HG02884 (cell line): Measurements from ENCODE around the gene ZNF436.
"Not testable (repeated sequence)": the region's sequence is repeated elsewhere in the genome, so short reads cannot be mapped to it uniquely, and the experiment has no call there.

Experiments used
- ATAC-seq: cut with Tn5 transposase; IDR thresholded peaks from one replicate; pipeline ENCODE4 v1.9.1; 2021; ENCODE audit warnings: mild to moderate bottlenecking, moderate library complexity; ENCODE audit not compliant: unreplicated experiment

The ZNF436 gene

DNA sequence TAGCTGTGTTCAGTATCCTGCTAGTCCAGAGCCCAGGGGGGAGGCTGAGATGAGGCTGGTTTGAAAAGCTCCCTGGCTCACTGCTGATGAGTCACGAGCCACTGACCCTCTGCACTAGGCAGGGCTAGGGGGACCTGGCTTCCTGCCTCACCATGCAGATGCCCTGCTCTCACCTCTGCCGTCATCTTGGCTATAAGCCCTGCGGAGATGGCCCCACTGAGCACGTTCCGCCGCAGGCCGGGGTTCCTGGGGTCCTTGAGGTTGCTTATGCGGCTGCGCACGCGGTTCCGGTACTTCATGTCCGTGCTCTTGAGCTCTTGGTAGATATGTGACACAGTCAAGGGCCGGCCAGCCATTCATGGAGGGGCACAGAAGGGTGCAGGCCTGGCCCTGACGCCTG is 24.1 kb upstream of the ZNF436 start:
- no peak for ATAC-seq

- no peak for ATAC-seq
Observed at GRCh38 chr1:23392125-23392855, 22.7 kb upstream of the ZNF436 start.

- ATAC-seq = no peak
Observed at GRCh38 chr1:23389837-23390321, 20.2 kb upstream of the ZNF436 start.

- ATAC-seq = no peak
Observed at GRCh38 chr1:23387494-23387893, 17.9 kb upstream of the ZNF436 start.

DNA sequence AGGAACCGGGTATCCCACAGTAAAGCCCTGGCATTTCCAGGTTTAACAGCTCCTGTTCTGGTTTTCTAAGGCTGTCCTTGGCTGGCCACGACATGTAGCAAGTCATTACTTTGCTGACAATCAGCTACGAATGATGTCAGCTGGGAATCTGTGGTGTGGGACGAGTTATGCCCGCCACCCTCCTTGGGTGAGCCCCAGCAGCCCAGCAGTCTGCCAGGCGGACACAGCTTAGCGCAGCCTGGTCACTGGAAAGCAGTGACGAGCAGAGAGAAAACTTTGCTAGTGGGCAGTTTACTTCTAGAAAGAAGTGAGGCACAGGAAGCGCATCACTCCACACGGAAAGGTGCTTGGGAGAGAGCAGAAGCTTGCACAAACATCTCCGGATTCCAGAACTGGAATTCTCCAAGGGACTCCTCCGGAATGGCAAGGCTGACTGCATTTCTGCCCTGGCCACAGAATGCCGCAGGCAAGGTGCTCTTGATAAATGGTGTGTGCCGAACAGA is 15.5 kb upstream of the ZNF436 start:
- no peak for ATAC-seq

DNA sequence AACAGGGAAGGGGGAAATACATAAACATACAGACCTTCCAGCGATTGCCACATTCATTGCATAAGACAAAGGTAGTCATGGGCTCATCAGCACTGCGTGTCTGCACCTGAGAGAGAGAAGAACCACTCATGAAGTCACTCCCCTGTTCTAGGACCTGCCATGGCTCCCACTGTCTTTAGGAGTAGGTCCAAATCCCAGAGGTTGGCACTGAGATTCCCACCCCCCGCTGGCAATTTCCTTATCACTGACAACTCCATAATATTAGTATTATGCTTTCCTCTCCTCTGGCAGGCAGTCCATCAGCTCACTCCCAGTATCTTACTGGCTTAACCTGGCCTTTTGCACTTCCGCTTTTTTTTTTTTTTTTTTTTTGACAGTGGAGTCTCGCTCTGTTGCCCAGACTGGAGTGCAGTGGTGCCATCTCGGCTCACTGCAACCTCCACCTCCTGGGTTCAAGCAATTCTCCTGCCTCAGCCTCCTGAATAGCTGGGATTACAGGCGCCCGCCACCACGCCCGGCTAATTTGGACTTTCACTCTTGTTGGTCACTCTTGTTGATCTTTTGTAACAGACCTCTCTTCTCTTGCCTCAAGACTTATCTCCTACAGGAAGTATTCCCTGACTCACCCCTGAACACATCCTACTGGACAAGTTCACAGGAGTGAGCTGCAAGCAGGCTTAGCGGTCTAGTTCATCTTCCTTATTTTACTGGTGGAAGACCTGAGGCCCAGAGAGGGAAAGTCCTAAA is 14.8 kb upstream of the ZNF436 start:
- ATAC-seq = no peak

- ATAC-seq = no peak
Observed at GRCh38 chr1:23383577-23384311, 14.1 kb upstream of the ZNF436 start.

- ATAC-seq = no peak
Observed at GRCh38 chr1:23381233-23381885, 11.7 kb upstream of the ZNF436 start.

GRCh38 chr1:23380719-23381118 is 11.1 kb upstream of the ZNF436 start:
- no peak for ATAC-seq

GRCh38 chr1:23380236-23380635 is 10.6 kb upstream of the ZNF436 start:
- not testable (repeated sequence) for ATAC-seq

- ATAC-seq = no peak
Observed at GRCh38 chr1:23376890-23377811, 7.5 kb upstream of the ZNF436 start.

- not testable (repeated sequence) for ATAC-seq
Observed at GRCh38 chr1:23374079-23374735, 4.6 kb upstream of the ZNF436 start.

DNA sequence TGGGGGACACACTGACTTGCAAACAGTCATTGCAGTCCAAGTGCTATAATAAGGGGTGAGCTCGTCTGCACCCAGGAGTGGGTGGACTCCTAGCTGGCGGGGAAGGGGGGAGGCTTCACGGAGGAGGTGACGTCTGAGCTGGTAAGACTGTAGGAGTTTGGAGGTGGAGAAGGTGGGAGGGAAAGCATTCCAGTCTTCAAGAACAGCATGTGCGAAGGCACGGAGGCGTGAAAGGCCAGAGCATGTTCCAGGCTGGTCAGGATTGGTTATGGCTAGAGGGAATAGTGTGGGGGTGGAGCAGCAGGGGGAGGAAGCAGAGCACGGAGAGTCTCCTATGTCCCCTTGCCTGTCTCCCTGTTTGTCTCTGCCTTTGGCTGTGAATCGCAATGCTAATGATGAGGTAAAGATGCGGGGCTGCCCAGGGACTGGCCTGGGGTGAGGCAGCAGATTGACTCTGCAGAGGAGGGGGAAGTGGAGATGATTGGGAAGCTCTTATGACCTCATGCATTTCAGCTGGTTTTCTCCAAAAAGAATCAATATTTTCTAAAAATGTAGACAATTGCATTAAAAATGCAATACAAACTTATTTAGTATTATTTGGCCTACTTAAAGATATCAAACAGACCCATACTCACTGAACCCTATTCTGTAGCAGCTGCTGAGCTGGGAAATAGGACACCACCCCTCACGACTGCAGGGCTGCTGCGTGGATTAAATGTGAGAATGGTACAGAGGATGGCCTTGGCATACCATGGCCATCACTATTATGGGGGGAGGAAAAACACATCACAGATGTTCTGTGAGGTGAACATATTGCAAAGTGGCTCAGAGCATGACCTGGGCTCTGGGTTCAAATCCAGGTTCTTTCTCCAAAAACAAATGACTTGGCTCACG is 2.6 kb upstream of the ZNF436 start:
- ATAC-seq = no peak

DNA sequence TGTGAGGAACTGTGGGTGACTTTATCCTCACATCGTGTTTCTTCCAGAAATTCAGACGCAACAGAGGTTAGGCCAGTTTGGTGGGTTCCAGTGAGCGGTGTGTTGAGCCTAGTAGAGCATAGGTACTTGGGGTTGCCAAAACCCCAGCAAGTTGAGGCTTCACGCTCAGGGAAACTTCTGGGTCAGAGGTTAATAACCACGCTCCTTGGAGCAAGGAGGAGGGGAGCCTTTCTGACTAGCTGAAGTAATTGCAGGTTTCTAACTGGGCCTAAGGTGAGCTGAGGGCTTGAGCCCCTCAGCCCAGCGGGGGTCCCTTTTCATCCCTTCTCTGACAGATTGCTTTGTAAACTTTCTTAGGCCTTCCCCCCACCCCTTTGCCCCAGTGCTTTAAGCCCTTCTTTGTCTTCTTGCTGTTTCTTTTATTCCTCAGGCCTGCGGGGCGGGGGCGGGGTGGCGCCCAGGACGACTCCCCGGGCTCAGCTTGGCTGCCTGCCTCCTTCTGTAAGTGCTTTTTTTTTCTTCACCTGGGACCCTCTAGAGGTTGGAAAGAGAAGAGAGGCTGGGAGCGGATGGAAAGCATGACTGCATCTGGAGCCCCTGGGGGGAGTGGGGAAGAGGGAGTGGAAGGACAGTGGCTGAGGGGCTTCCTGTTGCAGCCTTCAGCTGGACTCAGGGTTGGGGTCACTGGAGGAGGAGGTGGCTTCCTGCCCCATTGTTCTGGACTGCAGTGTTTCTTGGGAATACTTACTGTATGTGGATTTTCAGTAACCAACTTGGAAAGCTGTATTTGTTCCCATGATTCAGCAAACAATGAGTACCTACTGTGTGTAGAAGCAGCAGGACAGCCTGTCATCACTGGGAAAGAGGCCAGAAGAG is 1.3 kb upstream of the ZNF436 start:
- ATAC-seq = no peak

- ATAC-seq = no peak
Observed at GRCh38 chr1:23370330-23370708, 683 bp upstream of the ZNF436 start.

DNA sequence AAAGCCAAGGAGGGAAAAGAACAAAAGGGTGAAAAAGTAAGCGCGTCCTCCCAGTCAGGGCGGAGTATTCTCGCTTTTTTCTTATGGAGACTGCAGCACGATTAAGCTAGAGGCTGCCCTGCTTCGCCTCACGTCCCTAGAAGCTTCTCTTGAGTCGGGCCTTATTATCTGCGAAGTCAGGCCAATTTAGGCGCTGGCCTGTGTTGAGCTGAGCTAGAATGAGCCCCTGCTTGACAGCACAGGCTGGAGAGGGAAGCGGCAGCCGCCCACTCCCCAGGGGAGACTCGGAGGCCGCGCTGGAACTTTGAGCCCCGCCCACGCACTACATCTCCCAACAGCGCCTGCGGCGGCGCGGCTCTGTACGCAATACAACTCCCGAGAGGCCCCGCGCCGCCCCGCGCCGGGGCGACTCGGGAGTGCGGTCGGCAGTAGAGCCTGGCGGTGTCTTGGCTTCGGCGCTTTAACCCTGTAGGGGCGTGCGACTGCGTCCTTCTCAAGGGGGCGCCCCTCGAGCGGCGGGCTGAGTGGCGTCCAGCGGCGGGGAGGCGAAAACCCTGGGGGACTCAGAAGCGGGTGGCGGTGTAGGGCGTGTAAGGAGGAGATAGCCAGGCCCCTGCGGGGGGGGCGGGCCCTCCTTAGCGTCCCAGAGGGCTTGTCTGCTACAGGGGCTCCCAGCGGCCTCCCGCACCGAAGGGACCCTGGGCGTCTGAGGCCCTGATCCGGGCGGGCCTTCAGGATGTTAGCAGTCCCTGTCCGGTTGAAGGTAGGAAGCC is 888 bp downstream of the ZNF436 start:
- peak; percentile 58 for ATAC-seq
